SK-N-SH (cell line): ENCODE measurements around the gene ZBTB24. TPM values are rescaled to one million over a fixed set of nuclear protein-coding genes. Genes with fewer than 3 reads are reported as not detected.

Experiments
- CTCF ChIA-PET: fragments of 300-600, 350-600 bp; formaldehyde crosslinking; extraction: SDS; loops from one replicate; lab custom pipeline; 2021; lab: Yijun Ruan, JAX
- POLR2A ChIA-PET: fragments of 350-600 bp; sonication (Branson Sonifier 250); formaldehyde crosslinking; extraction: SDS; loops from one replicate; lab custom pipeline; 2020; ENCODE audit warnings: antibody characterized with exemption, inconsistent platforms; lab: Yijun Ruan, JAX
- DNase-seq: peaks from one replicate; pipeline ENCODE4 v3.0.0; 2012
- H2AFZ ChIP-seq: fragments of 200-600 bp; sonication (generic); 2 replicates; pipeline ENCODE4 v1.8.1; 2016; ENCODE audit warnings: antibody characterized with exemption, mild to moderate bottlenecking, low read depth
- H3F3A ChIP-seq: fragments of 200-600 bp; sonication (generic); replicated peaks from 2 replicates; pipeline ENCODE3; 2016; ENCODE audit warnings: antibody characterized with exemption, mild to moderate bottlenecking; ENCODE audit not compliant: insufficient read depth
- H3K27ac ChIP-seq, 2 experiments: fragments of 200-500 bp in 1 of 2; fragments of 200-600 bp in 1 of 2; sonication (Bioruptor generic) in 1 of 2; sonication (generic), shearing (Covaris generic) in 1 of 2; 2 replicates each; pipeline versions ENCODE4 v1.5.1 to v1.6.1; 2014 to 2016; ENCODE audit warnings: low read depth in 2 of 2, inconsistent platforms in 1 of 2, low read length in 1 of 2, mild to moderate bottlenecking in 1 of 2, mixed read lengths in 1 of 2
- H3K27me3 ChIP-seq: fragments of 200-600 bp; sonication (generic), shearing (Covaris generic); 2 replicates; pipeline ENCODE4 v1.6.1; 2016; ENCODE audit warnings: mixed run types; ENCODE audit not compliant: insufficient read depth
- H3K36me3 ChIP-seq, 2 experiments: fragments of 200-500 bp in 1 of 2; fragments of 200-600 bp in 1 of 2; sonication (Bioruptor generic) in 1 of 2; sonication (generic) in 1 of 2; replicated peaks in 1 of 2; 2 replicates each; pipeline versions ENCODE3 to v1.5.1; 2014 to 2016; ENCODE audit warnings: low read length in 1 of 2, mild to moderate bottlenecking in 1 of 2; ENCODE audit not compliant: insufficient read depth in 2 of 2, control insufficient read depth in 1 of 2
- H3K4me1 ChIP-seq, 2 experiments: fragments of 200-500 bp in 1 of 2; fragments of 200-600 bp in 1 of 2; sonication (Bioruptor generic) in 1 of 2; sonication (generic), shearing (Covaris generic) in 1 of 2; 2 replicates each; pipeline versions ENCODE4 v1.5.1 to v1.6.1; 2014 to 2016; ENCODE audit warnings: low read depth in 1 of 2, low read length in 1 of 2, mixed run types in 1 of 2; ENCODE audit not compliant: insufficient read depth in 2 of 2, control insufficient read depth in 1 of 2
- H3K4me2 ChIP-seq: fragments of 200-600 bp; sonication (generic), shearing (Covaris generic); 2 replicates; pipeline ENCODE4 v1.6.1; 2017; ENCODE audit warnings: mixed run types
- H3K4me3 ChIP-seq, 2 experiments: fragments of 200-500 bp in 1 of 2; fragments of 200-600 bp in 1 of 2; sonication (Bioruptor generic) in 1 of 2; sonication (generic), shearing (Covaris generic) in 1 of 2; 2 replicates each; pipeline versions ENCODE4 v1.5.1 to v1.8.1; 2014 to 2016; ENCODE audit warnings: low read depth in 2 of 2, inconsistent platforms in 1 of 2, low read length in 1 of 2, mild to moderate bottlenecking in 1 of 2, mixed read lengths in 1 of 2, moderate library complexity in 1 of 2
- H3K79me2 ChIP-seq: fragments of 200-600 bp; sonication (generic); 2 replicates; pipeline ENCODE4 v1.8.1; 2017; ENCODE audit warnings: mild to moderate bottlenecking; ENCODE audit not compliant: insufficient read depth
- H3K9ac ChIP-seq: fragments of 200-600 bp; sonication (generic); 2 replicates; pipeline ENCODE4 v1.6.1; 2017; ENCODE audit warnings: mixed run types
- H3K9me2 ChIP-seq: fragments of 200-600 bp; sonication (generic); 2 replicates; pipeline ENCODE4 v1.6.1; 2017; ENCODE audit warnings: mixed run types
- H3K9me3 ChIP-seq: fragments of 200-600 bp; sonication (generic); 2 replicates; pipeline ENCODE4 v1.6.1; 2017; ENCODE audit warnings: mixed run types, mild to moderate bottlenecking, moderate library complexity
- H4K20me1 ChIP-seq: fragments of 200-600 bp; sonication (generic); 2 replicates; pipeline ENCODE4 v1.6.1; 2017; ENCODE audit warnings: mild to moderate bottlenecking, mixed run types; ENCODE audit not compliant: insufficient read depth
- EZH2phosphoT487 ChIP-seq: fragments of 200-600 bp; sonication (generic); IDR thresholded peaks from 2 replicates; pipeline ENCODE4 v1.6.1; 2017; ENCODE audit warnings: low read depth, mixed run types, mild to moderate bottlenecking, antibody characterized with exemption, moderate library complexity, borderline replicate concordance
- FOXJ3 ChIP-seq: sonication (generic); formaldehyde crosslinking; IDR thresholded peaks from 2 replicates; pipeline ENCODE4 v1.5.1; 2020; ENCODE audit warnings: mild to moderate bottlenecking, missing genetic modification reagents
- FOXM1 ChIP-seq: IDR thresholded peaks from 2 replicates; pipeline ENCODE4 v1.4.0; 2012; ENCODE audit warnings: low read depth, mild to moderate bottlenecking
- GABPA ChIP-seq: IDR thresholded peaks from 2 replicates; pipeline ENCODE4 v1.4.0; 2012; ENCODE audit warnings: low read depth, mild to moderate bottlenecking
- GATA2 ChIP-seq: sonication (generic); formaldehyde crosslinking; IDR thresholded peaks from 2 replicates; pipeline ENCODE4 v1.5.0; 2020; ENCODE audit warnings: mild to moderate bottlenecking, missing genetic modification reagents
- JUND ChIP-seq: IDR thresholded peaks from 2 replicates; pipeline ENCODE4 v1.4.0; 2012
- MEF2A ChIP-seq: IDR thresholded peaks from 2 replicates; pipeline ENCODE4 v1.4.0; 2012; ENCODE audit warnings: low read depth, borderline replicate concordance
- NRF1 ChIP-seq: IDR thresholded peaks from 2 replicates; pipeline ENCODE4 v1.6.1; 2012; ENCODE audit warnings: low read depth, mild to moderate bottlenecking, low read length
- RFX5 ChIP-seq: IDR thresholded peaks from 2 replicates; pipeline ENCODE4 v1.6.1; 2012; ENCODE audit warnings: mild to moderate bottlenecking, improper control_type of control experiment, low read length
- RXRA ChIP-seq: IDR thresholded peaks from 2 replicates; pipeline ENCODE4 v1.4.0; 2012; ENCODE audit warnings: low read depth, mild to moderate bottlenecking, borderline replicate concordance
- SMC3 ChIP-seq: IDR thresholded peaks from 2 replicates; pipeline ENCODE4 v1.6.1; 2012; ENCODE audit warnings: low read depth, low read length, improper control_type of control experiment
- TEAD4 ChIP-seq: IDR thresholded peaks from 2 replicates; pipeline ENCODE4 v1.4.0; 2012; ENCODE audit warnings: mild to moderate bottlenecking, borderline replicate concordance; ENCODE audit not compliant: insufficient read depth
- USF2 ChIP-seq: fragments of 150-350 bp; IDR thresholded peaks from 2 replicates; pipeline ENCODE4 v1.6.1; 2017; ENCODE audit warnings: antibody characterized with exemption, low read length, low read depth, borderline replicate concordance
- WGBS: methylation state at CpG from one replicate; pipeline ENCODE4 v1.1.6; 2017; ENCODE audit warnings: low lambda C conversion rate; 5-methylcytosine and 5-hydroxymethylcytosine counted together
- polyA plus RNA-seq, 3 experiments: library from polyadenylated mRNA; depleted of rRNA; stranded (reverse); fragments of >200 nt; gene quantifications; 2 replicates each; pipeline ENCODE4 v1.2.3, GENCODE V29; 2012
- TF ChIP-seq, protein P1 (sequence below): IDR thresholded peaks from 2 replicates; pipeline ENCODE4 v1.4.0; 2012; ENCODE audit warnings: low read depth, borderline replicate concordance
- TF ChIP-seq, protein P2 (sequence below): IDR thresholded peaks from 2 replicates; pipeline ENCODE4 v1.6.1; 2012; ENCODE audit warnings: mild to moderate bottlenecking, low read depth, low read length, moderate library complexity
- TF ChIP-seq, protein P3 (sequence below): fragments of 150-350 bp; IDR thresholded peaks from 2 replicates; pipeline ENCODE4 v1.6.1; 2016; ENCODE audit warnings: mild to moderate bottlenecking, low read depth, low read length

The ZBTB24 gene
- polyA plus RNA-seq, 1 of the 3 experiments (the other 2 are of a cell fraction): 1.7 TPM

- POLR2A ChIA-PET: interaction anchor here (1.2 to 4.6 kb wide), 2 partner anchors 9 to 12 kb away, joined by 4 to 43 read pairs; partner anchors contain the start of genes PPIL6 and SMPD2
- Histone ChIP-seq H3F3A (peaks cover 8% of the 10 kb centered on the region), H3K9me3 (no peaks in the 10 kb centered on the region), H3K27ac (peak overlapping the region; percentile 18 to 90; a peak in 2 of 4 replicates), H2AFZ (no peak overlapping the region), H3K9me2 (no peaks in the 10 kb centered on the region), H3K4me3 (peak overlapping the region; percentile 80 to 97), H3K4me2 (peak overlapping the region; percentile 95), H4K20me1 (no peaks in the 10 kb centered on the region), H3K79me2 (peaks cover 31% of the 10 kb centered on the region; the same call in 1 of the 2 replicates), H3K9ac (peak overlapping the region; percentile 92), H3K36me3 (peaks cover 10 to 17% of the 10 kb centered on the region in 2 experiments), H3K4me1 (peaks cover 0 to 25% of the 10 kb centered on the region in 2 experiments; a peak in 3 of 4 replicates), H3K27me3 (no peaks in the 10 kb centered on the region)
- TF ChIP-seq, protein P1, sequence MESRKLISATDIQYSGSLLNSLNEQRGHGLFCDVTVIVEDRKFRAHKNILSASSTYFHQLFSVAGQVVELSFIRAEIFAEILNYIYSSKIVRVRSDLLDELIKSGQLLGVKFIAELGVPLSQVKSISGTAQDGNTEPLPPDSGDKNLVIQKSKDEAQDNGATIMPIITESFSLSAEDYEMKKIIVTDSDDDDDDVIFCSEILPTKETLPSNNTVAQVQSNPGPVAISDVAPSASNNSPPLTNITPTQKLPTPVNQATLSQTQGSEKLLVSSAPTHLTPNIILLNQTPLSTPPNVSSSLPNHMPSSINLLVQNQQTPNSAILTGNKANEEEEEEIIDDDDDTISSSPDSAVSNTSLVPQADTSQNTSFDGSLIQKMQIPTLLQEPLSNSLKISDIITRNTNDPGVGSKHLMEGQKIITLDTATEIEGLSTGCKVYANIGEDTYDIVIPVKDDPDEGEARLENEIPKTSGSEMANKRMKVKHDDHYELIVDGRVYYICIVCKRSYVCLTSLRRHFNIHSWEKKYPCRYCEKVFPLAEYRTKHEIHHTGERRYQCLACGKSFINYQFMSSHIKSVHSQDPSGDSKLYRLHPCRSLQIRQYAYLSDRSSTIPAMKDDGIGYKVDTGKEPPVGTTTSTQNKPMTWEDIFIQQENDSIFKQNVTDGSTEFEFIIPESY: no peak
- TF ChIP-seq SMC3 (no peak), FOXM1 (no peak), RXRA (no peak), USF2 (no peak), NRF1 (no peak), JUND (no peak), EZH2phosphoT487 (no peak), GATA2 (CRISPR knock-in tag) (no peak), RFX5 (no peak), TEAD4 (no peak), GABPA (no peak), FOXJ3 (no peak), MEF2A (no peak)
- TF ChIP-seq, protein P2, sequence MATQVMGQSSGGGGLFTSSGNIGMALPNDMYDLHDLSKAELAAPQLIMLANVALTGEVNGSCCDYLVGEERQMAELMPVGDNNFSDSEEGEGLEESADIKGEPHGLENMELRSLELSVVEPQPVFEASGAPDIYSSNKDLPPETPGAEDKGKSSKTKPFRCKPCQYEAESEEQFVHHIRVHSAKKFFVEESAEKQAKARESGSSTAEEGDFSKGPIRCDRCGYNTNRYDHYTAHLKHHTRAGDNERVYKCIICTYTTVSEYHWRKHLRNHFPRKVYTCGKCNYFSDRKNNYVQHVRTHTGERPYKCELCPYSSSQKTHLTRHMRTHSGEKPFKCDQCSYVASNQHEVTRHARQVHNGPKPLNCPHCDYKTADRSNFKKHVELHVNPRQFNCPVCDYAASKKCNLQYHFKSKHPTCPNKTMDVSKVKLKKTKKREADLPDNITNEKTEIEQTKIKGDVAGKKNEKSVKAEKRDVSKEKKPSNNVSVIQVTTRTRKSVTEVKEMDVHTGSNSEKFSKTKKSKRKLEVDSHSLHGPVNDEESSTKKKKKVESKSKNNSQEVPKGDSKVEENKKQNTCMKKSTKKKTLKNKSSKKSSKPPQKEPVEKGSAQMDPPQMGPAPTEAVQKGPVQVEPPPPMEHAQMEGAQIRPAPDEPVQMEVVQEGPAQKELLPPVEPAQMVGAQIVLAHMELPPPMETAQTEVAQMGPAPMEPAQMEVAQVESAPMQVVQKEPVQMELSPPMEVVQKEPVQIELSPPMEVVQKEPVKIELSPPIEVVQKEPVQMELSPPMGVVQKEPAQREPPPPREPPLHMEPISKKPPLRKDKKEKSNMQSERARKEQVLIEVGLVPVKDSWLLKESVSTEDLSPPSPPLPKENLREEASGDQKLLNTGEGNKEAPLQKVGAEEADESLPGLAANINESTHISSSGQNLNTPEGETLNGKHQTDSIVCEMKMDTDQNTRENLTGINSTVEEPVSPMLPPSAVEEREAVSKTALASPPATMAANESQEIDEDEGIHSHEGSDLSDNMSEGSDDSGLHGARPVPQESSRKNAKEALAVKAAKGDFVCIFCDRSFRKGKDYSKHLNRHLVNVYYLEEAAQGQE: no peak
- TF ChIP-seq, protein P3, sequence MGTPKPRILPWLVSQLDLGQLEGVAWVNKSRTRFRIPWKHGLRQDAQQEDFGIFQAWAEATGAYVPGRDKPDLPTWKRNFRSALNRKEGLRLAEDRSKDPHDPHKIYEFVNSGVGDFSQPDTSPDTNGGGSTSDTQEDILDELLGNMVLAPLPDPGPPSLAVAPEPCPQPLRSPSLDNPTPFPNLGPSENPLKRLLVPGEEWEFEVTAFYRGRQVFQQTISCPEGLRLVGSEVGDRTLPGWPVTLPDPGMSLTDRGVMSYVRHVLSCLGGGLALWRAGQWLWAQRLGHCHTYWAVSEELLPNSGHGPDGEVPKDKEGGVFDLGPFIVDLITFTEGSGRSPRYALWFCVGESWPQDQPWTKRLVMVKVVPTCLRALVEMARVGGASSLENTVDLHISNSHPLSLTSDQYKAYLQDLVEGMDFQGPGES: no peak
- peak; percentile 66 for DNase-seq
- CTCF ChIA-PET: interaction anchor here (0.7 to 5.9 kb wide), 6 partner anchors 9 to 266 kb away, joined by 3 to 47 read pairs (median 4); partner anchors contain the start of genes CD164, PPIL6 and SMPD2
- 85% methylated on average over 3 of the region's 27 CpGs for WGBS
These were observed 29.2 kb downstream of the ZBTB24 start for GRCh38 chr6:109453594-109454495.
